GM23338 (cell line): ENCODE data around the gene IST1.

Source experiments
- CREB1 ChIP-seq: fragments of 250-450 bp; sonication (Bioruptor Pico); IDR thresholded peaks from 2 replicates; pipeline ENCODE4 v1.5.0; 2020; ENCODE audit warnings: low read depth, mild to moderate bottlenecking, moderate library complexity
- CTCF ChIP-seq, 2 experiments: fragments of 200-600 bp in 1 of 2; sonication (generic) in 1 of 2; conservative IDR thresholded peaks; 2 replicates each; pipeline versions ENCODE4 v1.5.1 to v1.6.1; 2016 to 2017; ENCODE audit warnings: antibody characterized with exemption in 2 of 2, low read depth in 2 of 2, mild to moderate bottlenecking in 2 of 2, moderate library complexity in 1 of 2
- EZH2 ChIP-seq: fragments of 200-600 bp; sonication (generic); IDR thresholded peaks from one replicate; pipeline ENCODE4 v1.8.0; 2017; ENCODE audit warnings: antibody characterized with exemption, mild to moderate bottlenecking, low read depth; ENCODE audit not compliant: unreplicated experiment
- EZH2phosphoT487 ChIP-seq: fragments of 200-600 bp; sonication (generic); IDR thresholded peaks from one replicate; pipeline ENCODE4 v1.8.1; 2018; ENCODE audit warnings: antibody characterized with exemption; ENCODE audit not compliant: unreplicated experiment
- NANOG ChIP-seq: IDR thresholded peaks from 2 replicates; pipeline ENCODE4 v1.6.1; 2016; ENCODE audit warnings: antibody characterized with exemption, borderline replicate concordance
- REST ChIP-seq: IDR thresholded peaks from one replicate; pipeline ENCODE4 v1.6.1; 2018; ENCODE audit warnings: antibody characterized with exemption; ENCODE audit not compliant: unreplicated experiment

GRCh38 chr16:71846431-71846830, 48.9 kb upstream of the IST1 start:
- TF ChIP-seq REST (no peak), CTCF (conservative IDR thresholded peaks at IDR 0.05; ENCODE audit: low read depth in 2 of 2) (no peak), NANOG (no peak), EZH2 (no peak), EZH2phosphoT487 (no peak), CREB1 (no peak)
